HG02870 (cell line): Measurements from ENCODE around the gene SMAP2.

Source experiments
- ATAC-seq: cut with Tn5 transposase; IDR thresholded peaks from one replicate; pipeline ENCODE4 v1.9.1; 2021; ENCODE audit warnings: mild to moderate bottlenecking, moderate library complexity; ENCODE audit not compliant: unreplicated experiment

SMAP2 gene

GRCh38 chr1:40389871-40390560, 16.5 kb downstream of the SMAP2 start:
- ATAC-seq, result no peak

- no peak for ATAC-seq
Measured at GRCh38 chr1:40390857-40391256, 17.3 kb downstream of the SMAP2 start.

- no peak for ATAC-seq
Measured at GRCh38 chr1:40391688-40392145, 18.2 kb downstream of the SMAP2 start.

- no peak for ATAC-seq
Measured at GRCh38 chr1:40392221-40392620, 18.7 kb downstream of the SMAP2 start.

- no peak for ATAC-seq
Measured at GRCh38 chr1:40393173-40393572, 19.6 kb downstream of the SMAP2 start.

GRCh38 chr1:40394491-40395172, 21.1 kb downstream of the SMAP2 start:
- no peak for ATAC-seq

GRCh38 chr1:40395190-40396175, 22.0 kb downstream of the SMAP2 start:
- ATAC-seq, result no peak

GRCh38 chr1:40396420-40396819, 22.9 kb downstream of the SMAP2 start:
- ATAC-seq, result no peak

- no peak for ATAC-seq
Measured at GRCh38 chr1:40397258-40397657, 23.7 kb downstream of the SMAP2 start.

- ATAC-seq, result no peak
Measured at GRCh38 chr1:40399984-40400704, 26.6 kb downstream of the SMAP2 start.

GRCh38 chr1:40401473-40402201, 28.1 kb downstream of the SMAP2 start:
- no peak for ATAC-seq

GRCh38 chr1:40404670-40405462, 31.3 kb downstream of the SMAP2 start:
- ATAC-seq, result no peak

- no peak for ATAC-seq
Measured at GRCh38 chr1:40405812-40406211, 32.3 kb downstream of the SMAP2 start.

- ATAC-seq, result no peak
Measured at GRCh38 chr1:40407453-40407852, 33.9 kb downstream of the SMAP2 start.

- no peak for ATAC-seq
Measured at GRCh38 chr1:40409467-40409866, 35.9 kb downstream of the SMAP2 start.

GRCh38 chr1:40411294-40411693, 37.8 kb downstream of the SMAP2 start:
- ATAC-seq, result no peak

- no peak for ATAC-seq
Measured at GRCh38 chr1:40411843-40412242, 38.3 kb downstream of the SMAP2 start.

- no peak for ATAC-seq
Measured at GRCh38 chr1:40413527-40414252, 40.2 kb downstream of the SMAP2 start.

- ATAC-seq, result no peak
Measured at GRCh38 chr1:40414331-40414730, 40.8 kb downstream of the SMAP2 start.
